Uterus (tissue), 4 donors: Measurements from ENCODE around the gene RNF5. TPM values are rescaled to one million over a fixed set of nuclear protein-coding genes. Genes with fewer than 3 reads are reported as not detected.

ENCODE experiments used
- DNase-seq, 2 donors: peaks; one replicate each; pipeline ENCODE4 v3.0.0-alpha.2; 2019 to 2020
- H3K27ac ChIP-seq, 2 donors: fragments of 200-600 bp; sonication (generic); 1 replicate in 1 of 2; 2 replicates in 1 of 2; pipeline ENCODE4 v1.5.1; 2016 to 2018
- H3K27me3 ChIP-seq, 2 donors: fragments of 200-600 bp; sonication (generic); one replicate each; pipeline ENCODE4 v1.5.1; 2018 to 2019; ENCODE audit warnings: control low read depth in 1 of 2
- H3K36me3 ChIP-seq, 2 donors: fragments of 200-600 bp; sonication (generic); one replicate each; pipeline ENCODE4 v1.5.1; 2019; ENCODE audit warnings: control low read depth in 1 of 2
- H3K4me1 ChIP-seq, 2 donors: fragments of 200-600 bp; sonication (generic); one replicate each; pipeline ENCODE4 v1.5.1; 2018 to 2019; ENCODE audit warnings: control low read depth in 1 of 2
- H3K4me3 ChIP-seq, 2 donors: fragments of 200-600 bp; sonication (generic); 1 replicate in 1 of 2; 2 replicates in 1 of 2; pipeline ENCODE4 v1.5.1; 2018 to 2019; ENCODE audit warnings: mild to moderate bottlenecking in 1 of 2
- H3K9me3 ChIP-seq, 2 donors: fragments of 200-600 bp; sonication (generic); one replicate each; pipeline ENCODE4 v1.5.1; 2019; ENCODE audit warnings: control low read depth in 1 of 2
- CTCF ChIP-seq, 4 experiments: fragments of 200-600 bp in 2 of 4; fragments of 450-650 bp in 2 of 4; sonication (generic) in 2 of 4; IDR thresholded peaks; one replicate each; pipeline ENCODE4 v1.5.1; 2016 to 2019; ENCODE audit warnings: antibody characterized with exemption in 4 of 4, mild to moderate bottlenecking in 2 of 4, moderate library complexity in 1 of 4
- POLR2A ChIP-seq, 2 donors: fragments of 450-650 bp; IDR thresholded peaks; one replicate each; pipeline ENCODE4 v1.6.1; 2016; ENCODE audit warnings: antibody characterized with exemption in 2 of 2, mild to moderate bottlenecking in 1 of 2, moderate library complexity in 1 of 2
- intact Hi-C: fragments of 100-400 bp; cut with DNase I; formaldehyde crosslinking; loops from one replicate; pipeline ENCODE4 v1.15.1; 2023; ENCODE audit warnings: low total_unique reads
- total RNA-seq, 4 donors: library from RNA; depleted of rRNA in 3 of 4; stranded (reverse); fragments of >200 nt in 3 of 4; gene quantifications; one replicate each; pipeline versions ENCODE4 v1.1.0 to v1.2.4, GENCODE V29; 2014 to 2023
- donor health status: DM: yes; HTN: yes; CAD: no.

RNF5 gene
- total RNA-seq, 4 donors from 2014 or later: 45.6 to 84.7 (median 56.3) TPM

GRCh38 chr6:32194388-32194787 is 16.2 kb downstream of the RNF5 start:
- no peaks in the 10 kb centered on the region for H3K27me3 ChIP-seq
- intact Hi-C loops: no loop called here
- peaks cover 3 to 7% of the 10 kb centered on the region in 2 donors for H3K4me1 ChIP-seq

GRCh38 chr6:32194825-32195651 is 16.8 kb downstream of the RNF5 start:
- DNase-seq: no peak

More at GRCh38 chr6:32194388-32194787, 16.2 kb downstream of the RNF5 start:
- no peaks in the 10 kb centered on the region for H3K36me3 ChIP-seq
- no peak overlapping the region for H3K4me3 ChIP-seq
- DNase-seq: no peak
- H3K9me3 ChIP-seq: no peaks in the 10 kb centered on the region
- H3K27ac ChIP-seq: peak overlapping the region; percentile 89 to 100
- TF ChIP-seq POLR2A (IDR thresholded peaks at IDR 0.05) (no peak), CTCF (IDR thresholded peaks at IDR 0.05) (no peak)

GRCh38 chr6:32195652-32195901 is 17.4 kb downstream of the RNF5 start:
- peak; percentile 100 for DNase-seq
- peak overlapping the region; percentile 100 for H3K27ac ChIP-seq
- TF ChIP-seq POLR2A (IDR thresholded peaks at IDR 0.05): no peak
- TF ChIP-seq CTCF (IDR thresholded peaks at IDR 0.05): peak; percentile 20 to 77 (median 51)
- peak overlapping the region; percentile 69 to 89 for H3K4me3 ChIP-seq
- H3K36me3 ChIP-seq: no peaks in the 10 kb centered on the region
- H3K4me1 ChIP-seq: peaks cover 3 to 7% of the 10 kb centered on the region in 2 donors
- intact Hi-C loops: no loop called here
- H3K9me3 ChIP-seq: no peaks in the 10 kb centered on the region
- no peaks in the 10 kb centered on the region for H3K27me3 ChIP-seq

More at GRCh38 chr6:32194825-32195651, 16.8 kb downstream of the RNF5 start:
- Histone ChIP-seq H3K27me3 (no peaks in the 10 kb centered on the region), H3K4me1 (peaks cover 3 to 7% of the 10 kb centered on the region in 2 donors), H3K9me3 (no peaks in the 10 kb centered on the region), H3K36me3 (no peaks in the 10 kb centered on the region), H3K4me3 (peak overlapping the region; percentile 13 to 19), H3K27ac (peak overlapping the region; percentile 89 to 100)
- intact Hi-C loops: no loop called here
- peak; percentile 8 to 57 (median 41) for TF ChIP-seq CTCF (IDR thresholded peaks at IDR 0.05)
- TF ChIP-seq POLR2A (IDR thresholded peaks at IDR 0.05): peak; percentile 66 to 98

- Histone ChIP-seq H3K36me3 (no peaks in the 10 kb centered on the region), H3K4me3 (peak overlapping the region; percentile 69 to 89), H3K9me3 (no peaks in the 10 kb centered on the region), H3K27me3 (no peaks in the 10 kb centered on the region), H3K27ac (peak overlapping the region; percentile 100), H3K4me1 (peaks cover 3 to 7% of the 10 kb centered on the region in 2 donors)
- TF ChIP-seq CTCF (IDR thresholded peaks at IDR 0.05): no peak
- peak; percentile 96 to 100 for TF ChIP-seq POLR2A (IDR thresholded peaks at IDR 0.05)
- DNase-seq: peak; percentile 92 to 96
- intact Hi-C loops: no loop called here
Observed at GRCh38 chr6:32195902-32196681, 17.9 kb downstream of the RNF5 start.
